ENCODE results near the gene CTIF.

The CTIF gene

DNA sequence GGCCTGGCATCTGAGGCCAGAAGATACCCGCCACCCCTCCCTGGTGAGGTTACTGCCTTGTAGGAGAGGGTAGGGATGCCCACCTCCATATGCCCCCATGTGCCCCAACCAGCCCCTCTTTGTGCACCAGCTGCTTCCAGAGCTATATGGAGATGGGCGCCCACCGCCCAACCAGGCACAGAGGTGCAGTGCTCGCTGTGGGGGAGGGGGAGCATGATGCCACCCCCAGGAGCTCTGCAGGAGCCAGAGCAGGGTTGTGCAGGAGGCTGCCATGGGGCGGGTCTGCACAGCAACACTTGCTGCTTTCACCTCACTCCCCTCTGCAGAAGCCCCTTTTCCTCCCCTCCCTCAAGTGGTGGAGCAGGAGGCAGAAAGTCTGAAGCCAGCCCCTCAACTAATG, 237.3 kb downstream of the CTIF start:
- DNase-seq (no peak), ATAC-seq (no peak)

DNA sequence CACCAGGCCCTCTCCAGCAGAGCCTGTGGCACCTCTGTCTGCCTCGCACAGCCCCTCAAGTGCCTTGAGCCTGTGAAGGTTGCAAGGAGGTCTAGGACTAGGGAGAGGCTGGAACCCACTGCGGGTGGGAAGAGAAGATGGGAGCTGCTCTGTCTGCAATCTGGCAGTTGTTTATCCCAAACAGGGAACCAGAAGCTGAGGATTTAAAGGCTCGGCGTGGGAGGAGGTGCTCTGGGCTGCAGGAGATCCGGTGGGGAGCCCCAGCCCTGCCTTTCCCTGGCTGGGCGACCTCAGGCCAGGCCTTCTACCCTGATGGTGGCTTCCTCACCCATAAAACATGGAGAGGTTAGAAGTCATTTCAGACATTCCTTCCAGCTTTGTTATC, 237.8 kb downstream of the CTIF start:
- ATAC-seq (no peak), DNase-seq (no peak)

DNA sequence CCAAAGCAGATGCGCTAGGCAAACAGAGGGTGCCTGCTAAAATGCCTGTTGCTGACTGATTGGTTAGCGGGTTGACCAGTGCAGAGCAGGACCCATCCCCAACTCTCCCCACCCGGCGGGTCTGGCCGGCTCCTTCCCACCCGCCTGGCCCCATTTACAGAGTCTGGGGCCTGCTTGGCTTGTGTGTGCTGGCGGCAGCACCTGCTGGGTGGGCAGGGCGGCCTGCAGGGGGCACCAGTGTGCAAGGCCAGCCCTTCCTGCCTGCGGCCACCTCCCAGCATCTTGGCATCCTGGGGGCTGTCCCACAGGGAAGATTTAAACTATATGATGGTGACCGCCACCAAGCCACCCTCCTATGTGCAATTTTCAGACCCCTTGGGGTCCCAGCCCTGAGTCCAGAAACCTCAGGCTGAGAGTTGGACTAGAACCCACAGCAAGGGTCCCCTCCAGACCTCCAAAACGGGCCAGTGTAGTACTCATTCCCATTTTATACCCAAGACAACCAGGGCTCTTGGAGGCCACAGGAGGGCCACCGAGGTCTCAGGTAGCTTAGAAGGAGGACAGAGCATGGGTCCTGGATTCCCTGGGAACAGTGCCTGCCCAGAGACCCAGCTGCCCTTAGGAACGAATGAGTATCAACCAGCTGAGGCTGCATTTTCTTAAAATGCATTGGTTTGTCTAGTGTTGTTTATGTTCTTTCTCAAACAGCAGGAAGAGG, 238.4 kb downstream of the CTIF start:
- ATAC-seq (peak; percentile 83), DNase-seq (peak; percentile 84)

DNA sequence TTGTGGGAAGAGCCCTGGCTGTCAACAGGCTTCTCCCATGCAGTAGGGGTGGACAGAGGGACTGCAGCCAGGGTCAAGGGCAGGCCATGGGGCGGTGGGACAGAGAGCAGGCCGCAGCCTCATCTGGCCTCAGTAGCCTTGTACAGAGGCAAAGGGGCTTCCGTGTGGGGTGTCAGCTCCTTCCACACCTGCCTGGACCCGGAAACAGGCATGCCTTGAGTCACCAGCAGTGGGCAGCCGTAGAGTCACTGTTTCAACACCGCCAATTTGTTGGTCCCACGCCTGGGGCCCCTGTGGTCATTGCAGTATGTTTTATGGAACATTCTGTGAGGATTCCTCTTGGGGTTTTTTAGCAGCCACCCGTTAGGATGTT, 238.9 kb downstream of the CTIF start:
- DNase-seq (no peak), ATAC-seq (no peak)

DNA sequence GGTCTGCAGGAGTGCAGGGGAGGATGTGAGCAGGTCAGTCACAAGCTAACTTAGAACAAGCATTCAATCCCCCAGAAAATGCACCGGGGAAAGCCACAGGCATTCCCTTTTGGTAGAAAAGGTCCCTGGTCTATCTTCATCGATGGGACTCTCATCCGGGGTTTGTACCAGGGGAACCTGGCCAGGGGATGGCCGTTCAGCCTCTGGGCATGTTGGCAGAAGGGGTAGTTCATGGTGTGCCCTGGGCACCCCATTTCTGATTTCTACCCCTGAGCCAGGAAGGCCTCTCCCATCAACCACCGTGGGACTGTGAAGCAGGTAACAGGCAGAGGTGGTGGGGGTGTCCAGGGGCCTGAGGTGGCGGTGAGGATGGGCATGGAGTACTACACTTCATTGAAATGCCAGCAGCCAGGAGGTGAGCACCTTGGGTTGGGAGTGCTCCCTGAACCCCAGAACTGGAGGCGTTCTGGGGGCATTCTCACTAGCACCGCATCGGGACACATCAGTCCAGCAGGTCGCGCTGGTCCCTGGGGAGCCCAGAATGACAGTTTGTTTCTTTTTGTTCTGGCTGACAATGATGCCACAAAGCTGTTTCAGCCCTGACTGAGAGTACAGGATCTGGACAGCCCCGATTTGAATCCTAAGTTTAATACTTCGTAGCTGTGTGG, 239.6 kb downstream of the CTIF start:
- ATAC-seq, result no peak
- no peak for DNase-seq

DNA sequence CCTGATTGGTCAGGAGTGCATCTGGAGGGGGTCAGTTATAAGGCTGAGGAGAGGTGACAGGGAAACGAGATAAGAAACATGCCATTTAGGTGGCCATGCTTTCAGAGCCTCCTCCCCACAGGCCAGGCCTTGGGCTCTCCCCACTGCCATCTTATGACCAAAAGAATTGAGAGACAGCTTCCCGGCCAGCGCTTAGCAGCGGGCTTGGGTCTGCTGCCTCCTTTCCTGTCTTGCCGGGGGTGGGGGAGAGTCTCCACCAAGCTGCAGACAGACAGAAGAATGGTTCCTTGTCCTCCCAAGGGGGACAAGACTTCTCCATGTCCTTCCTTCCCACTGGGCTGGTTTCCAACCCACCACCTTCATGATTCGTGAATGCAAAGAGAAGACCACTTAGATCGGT, 240.6 kb downstream of the CTIF start:
- ATAC-seq, result no peak
- DNase-seq, result no peak

DNA sequence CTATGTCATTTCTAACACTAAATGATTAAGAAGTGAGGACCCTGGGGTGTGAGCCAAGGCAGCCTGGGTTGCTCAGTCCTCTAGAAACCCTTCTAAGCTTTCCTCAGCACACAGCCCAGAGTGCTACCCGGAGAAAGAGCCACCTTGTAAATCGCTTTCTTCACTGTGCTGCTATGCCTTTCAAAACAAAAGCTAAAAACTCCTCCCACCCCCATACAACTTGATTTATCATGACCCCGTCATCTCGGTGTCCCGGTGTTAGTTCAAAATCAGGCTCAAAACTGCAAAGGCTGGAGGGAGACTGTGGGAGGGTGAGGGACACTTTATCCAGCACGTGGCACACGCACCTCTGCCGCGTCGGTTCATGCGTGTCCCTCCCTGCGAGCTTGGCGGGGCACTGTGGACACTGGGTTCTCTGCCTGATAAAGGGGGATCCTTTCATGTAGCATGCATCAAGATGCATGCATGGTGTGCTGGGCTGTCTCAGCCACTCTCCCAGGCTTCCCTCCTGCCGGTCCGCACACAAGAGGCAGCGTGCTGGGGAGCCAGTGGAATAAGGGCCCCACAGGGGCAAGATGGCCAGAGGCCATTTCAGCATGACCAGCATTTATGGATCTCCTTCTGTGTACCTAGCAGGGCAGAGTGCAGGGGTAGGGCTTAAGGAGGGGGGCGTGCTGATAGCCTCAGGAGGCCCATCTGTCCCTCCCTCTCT, 241.5 kb downstream of the CTIF start:
- DNase-seq, result no peak

DNA sequence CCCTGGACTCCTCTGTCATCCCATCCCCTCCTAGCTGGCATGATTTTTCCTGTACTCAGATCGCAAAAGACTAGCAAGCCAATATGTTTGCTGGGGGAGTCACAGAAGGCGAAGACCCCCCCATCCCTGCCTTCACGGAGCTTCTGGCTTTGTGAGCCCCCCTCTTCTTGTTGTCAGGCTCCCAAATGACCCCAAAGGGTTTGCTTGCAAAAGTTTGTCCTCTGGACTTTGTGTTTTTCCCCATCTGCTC, 242.0 kb downstream of the CTIF start:
- no peak for DNase-seq
- ATAC-seq, result no peak

More for the DNA sequence above, 241.5 kb downstream of the CTIF start:
- no peak for ATAC-seq

DNA sequence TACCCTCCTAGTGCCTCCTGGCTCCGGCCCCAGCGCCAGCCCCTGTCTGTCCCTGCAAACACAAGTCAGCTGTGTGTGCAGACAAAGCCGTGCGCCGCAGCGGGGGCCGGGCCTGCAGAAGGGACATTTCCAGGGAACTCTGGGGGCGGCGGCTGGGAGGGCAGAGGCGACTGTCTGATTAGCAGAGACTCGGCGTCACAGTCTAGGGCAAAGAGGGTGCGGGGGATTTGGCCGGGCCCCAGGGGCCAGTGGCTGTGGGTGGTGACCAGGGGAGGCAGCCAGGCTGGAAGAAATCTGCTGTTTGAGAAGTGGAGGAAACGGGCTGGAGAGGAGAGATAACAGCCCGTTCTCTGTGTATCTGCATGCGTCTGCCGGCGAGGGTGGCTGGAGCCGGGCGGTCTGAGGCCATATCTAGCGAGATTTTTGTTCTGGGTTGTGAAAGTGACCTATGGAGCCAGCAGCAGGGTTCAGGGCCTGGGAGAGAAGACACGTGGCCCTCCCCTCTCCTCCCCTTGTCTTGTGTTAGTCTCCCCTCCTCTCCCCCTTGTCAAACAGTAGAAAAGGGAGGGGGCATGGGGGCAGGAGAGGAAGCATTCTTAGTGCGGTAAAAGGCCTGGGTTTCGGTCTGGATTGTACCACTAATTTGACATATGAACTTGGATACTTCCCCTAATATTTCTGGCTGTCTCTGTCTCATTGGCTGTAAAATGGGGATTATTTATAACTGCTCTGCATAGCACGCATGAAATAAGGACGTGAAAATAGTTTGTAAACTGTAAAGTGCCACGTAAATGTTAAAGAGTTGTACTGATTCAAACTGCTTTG, 242.5 kb downstream of the CTIF start:
- DNase-seq (no peak), ATAC-seq (no peak)

DNA sequence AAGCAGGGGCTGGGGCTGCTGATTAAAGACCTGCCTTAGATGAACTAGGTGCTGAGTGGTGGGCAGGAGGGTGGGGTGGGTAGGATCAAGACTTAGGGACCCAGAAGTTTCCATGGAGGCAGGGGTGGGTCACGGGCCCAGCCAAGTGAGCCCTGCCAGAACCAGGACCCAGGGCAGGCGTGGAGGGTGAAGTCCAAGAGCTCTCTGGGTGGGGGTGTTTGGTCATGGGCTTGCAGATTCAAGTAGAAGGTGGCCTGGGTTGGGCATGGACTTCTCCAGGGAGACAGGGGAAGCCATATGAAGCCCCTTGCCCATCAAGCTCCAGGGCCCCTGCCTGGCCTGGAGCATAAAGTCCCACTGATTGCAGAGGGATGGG, 243.1 kb downstream of the CTIF start:
- DNase-seq (no peak), ATAC-seq (no peak)

DNA sequence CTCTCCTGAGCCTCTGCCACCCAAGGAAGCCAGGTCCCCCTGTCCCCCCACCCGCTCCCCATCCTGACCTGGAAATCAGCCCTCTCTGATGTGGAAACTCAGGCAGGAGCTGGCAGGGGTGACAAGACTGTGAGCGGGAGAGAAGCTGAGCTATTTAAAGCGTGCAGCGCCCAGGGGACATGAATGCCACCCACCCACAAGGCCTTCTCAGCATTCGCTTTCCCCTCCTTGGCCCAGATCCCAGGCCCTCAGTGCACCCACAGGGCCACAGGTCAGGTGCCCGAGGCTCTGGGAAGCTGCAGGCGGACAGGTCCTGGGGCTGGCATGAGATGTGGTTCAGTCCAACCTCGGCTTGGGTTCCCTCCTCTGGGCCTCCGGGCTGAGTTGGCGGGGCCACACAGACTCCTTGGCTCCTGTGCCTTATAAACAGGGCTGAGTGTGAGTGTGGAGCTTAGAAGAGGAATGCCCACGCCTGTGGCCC, 243.6 kb downstream of the CTIF start:
- ATAC-seq (no peak), DNase-seq (no peak)

DNA sequence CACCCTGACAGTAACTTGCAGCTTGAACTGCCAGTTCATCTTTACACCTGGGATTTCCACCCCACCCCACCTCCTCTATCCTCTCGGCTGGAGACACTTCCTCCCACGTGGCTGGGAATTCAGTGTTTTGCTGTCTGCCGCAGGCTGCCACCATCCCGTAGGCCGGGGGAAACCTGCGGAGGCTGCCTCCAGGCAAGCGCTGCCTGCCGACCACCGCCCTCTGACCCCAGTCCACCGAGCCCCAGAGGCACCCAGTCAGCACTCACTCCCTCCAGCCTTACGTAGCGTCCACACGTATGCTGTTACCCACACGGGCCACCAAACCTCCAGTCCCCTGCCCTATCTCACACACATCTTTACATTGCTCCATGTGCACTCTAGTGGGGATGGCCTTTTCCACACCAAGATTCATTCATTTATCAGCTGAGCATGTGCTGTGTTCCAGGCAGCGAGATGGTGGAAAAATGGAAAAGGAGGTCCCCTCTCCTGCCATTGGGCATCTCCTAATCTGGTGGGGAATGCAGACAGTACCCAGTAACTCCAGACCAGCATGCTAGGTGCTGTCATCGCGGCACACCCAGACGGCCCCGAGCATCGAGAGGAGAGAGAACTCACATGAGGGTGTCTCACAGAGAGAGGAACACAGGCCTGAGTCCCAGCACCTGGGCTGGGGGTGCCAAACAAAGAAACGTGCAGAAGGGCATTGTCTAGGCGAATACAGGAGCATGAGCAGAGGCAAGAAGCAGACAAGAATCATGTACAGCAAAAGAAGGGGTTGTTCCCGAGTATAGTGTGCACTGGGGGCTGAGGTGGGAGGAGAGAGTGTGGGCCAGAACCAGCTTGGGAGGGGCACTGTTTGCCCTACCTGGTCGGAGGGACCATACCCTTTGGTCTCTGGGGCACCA, 245.0 kb downstream of the CTIF start:
- DNase-seq, result no peak
- ATAC-seq, result no peak

DNA sequence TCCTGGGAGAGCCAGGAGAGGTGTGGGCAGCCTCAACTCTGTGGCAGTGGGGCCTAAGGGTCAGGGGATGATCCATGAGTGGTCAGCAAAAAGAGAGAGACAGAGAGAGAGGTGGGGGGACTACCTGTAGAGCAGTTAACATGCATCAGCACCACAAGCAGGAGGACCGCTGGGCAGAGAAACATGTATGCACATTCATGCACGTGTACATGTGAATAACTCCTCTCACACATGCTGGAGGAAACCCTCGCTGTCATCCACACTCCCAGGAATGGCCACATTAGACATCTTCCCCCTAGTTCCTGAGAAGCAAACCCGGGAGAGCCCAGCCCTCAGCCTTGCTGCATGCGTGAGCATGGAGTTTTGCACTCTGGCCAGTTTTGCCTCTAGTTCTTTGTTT, 245.8 kb downstream of the CTIF start:
- DNase-seq, result no peak
- no peak for ATAC-seq

DNA sequence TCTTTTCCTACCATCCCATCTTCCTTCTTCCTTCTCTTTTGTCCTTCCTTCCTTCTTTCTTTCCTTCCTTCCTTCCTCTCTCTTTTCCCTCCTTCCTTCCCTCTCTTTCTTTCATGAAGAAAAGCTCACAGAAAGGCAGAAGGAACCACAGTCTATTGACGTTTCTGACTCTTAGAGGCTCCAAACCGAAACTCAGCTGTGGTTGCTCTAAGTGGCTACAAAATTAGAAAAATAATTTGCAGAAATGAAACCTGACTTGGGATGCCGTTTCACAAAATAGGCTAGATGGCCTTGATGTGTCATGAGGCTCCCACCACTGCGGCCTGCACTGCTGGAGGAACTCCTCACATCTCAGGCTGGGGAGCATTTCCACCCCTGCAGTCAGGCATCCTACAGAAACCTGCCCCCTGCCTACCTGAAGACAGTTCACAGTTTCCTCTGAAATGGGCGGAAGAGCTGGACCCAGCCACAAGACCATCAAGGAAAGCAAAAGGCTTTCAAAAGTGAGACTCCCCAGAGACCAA, 246.3 kb downstream of the CTIF start:
- peak; percentile 65 for ATAC-seq

DNA sequence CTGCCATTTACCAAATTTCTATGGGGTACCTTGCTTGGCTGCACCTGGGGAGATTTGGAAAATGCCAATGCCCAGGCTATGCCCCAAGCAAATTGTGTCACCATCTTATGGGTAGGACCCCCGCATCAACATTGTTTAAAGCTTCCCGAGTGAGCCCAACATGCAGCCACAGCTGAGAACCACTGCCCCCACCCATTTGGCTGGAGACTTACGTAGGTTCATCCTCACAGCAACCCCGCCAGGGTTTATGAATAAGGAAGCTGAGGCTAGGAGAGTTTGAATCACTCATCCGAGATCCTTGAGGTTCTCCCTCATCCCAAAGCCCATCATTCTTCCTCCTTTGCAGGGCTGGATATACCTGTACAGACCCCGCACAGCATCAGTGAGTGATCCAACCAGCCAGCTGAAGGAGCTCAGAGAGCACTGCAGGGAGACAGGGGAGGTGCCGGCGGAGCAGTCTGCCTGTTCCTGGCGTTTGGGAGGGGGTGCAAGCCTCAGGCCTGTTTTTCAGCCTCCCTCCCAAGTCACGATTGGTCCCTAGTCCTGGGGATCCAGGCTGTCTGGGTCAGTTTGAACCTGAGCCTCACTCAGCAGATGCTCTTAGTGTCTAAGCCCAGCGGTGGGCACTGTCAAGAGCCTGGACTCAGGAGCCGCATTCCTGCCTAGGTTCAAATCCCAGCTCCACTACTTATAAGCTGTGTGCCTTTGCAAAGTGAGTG, 247.1 kb downstream of the CTIF start:
- no peak for ATAC-seq
- DNase-seq, result no peak

More for the DNA sequence above, 246.3 kb downstream of the CTIF start:
- no peak for DNase-seq

DNA sequence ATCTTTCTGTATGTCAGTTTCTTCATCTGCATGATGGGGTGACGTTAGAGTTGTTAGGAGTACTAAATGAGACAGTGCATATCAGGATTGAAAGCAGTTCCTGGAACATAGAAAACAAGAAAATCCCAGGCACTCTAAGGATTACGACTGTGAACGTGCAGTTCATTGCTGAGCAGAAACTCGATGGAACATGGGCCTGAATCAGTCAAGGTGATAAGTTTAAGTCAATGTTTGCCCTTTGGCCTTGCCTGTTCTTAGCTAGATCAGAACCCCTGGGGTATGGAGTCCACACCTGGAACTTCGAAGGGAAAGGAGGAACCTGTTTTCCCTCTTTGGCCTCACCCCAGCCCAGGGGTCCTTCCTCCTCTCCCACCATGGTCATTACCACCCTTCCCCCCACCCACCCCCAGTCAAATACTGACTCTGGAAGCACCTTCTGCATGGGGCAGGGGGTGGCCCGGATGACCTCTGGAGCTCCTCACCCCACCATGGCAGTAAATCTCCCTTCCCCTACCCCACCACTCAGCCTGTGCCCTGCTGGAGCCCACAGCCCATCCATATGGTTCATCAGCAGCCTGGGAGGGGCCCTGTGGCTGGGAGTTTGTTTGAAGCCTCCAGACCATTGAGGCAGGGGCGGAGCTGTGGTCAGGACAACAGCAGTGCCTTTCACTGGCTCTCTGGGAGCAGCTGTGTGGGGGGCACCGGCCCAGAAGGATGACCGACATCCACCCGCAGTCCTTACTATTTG, 247.8 kb downstream of the CTIF start:
- ATAC-seq (no peak), DNase-seq (no peak)

DNA sequence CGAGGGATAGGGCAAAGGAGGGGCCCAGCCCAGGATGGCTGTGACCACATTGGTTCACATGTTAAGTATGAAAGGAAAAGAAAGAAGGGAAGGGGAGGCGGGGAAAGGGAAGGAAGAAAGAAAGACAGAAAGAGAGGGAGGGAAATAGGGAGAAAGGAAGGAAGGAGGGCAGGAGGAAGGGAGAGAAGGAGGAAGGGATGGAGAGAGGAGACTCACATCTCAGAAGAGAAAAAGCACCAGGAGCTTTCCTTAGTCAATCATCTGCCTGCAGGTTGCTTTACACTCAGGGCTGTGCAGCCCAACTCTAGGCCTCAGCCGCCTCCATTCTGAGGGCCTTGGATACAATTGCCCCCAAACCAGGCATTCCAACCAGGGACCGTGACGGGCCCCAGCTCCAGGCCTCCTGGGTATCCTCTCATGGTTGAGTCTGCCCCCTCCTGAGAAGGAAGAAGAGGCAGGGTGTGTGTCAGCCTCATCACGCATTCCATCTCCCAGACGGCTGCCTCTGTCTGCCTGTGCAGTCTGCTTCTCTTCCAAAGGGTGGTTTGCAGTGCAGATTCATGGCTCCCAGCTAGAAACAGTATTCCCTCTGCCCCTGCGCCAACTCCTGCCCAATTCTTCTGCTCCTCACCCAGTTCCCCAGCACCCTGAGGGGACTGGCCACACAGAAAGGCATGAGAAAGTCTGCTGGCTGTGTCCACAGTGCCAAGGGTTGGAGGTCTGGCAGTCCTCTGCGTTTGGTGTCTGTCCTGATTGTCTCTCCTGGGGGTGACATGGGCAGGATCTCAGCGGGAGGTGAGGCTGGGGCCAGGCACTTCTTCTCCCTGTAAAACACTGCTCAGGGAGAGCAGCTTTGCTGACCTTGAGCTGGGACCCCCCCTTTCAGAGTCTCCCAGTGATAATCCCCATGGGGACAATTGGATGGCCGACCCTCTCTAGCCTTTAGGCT, 248.6 kb downstream of the CTIF start:
- ATAC-seq (no peak), DNase-seq (no peak)

DNA sequence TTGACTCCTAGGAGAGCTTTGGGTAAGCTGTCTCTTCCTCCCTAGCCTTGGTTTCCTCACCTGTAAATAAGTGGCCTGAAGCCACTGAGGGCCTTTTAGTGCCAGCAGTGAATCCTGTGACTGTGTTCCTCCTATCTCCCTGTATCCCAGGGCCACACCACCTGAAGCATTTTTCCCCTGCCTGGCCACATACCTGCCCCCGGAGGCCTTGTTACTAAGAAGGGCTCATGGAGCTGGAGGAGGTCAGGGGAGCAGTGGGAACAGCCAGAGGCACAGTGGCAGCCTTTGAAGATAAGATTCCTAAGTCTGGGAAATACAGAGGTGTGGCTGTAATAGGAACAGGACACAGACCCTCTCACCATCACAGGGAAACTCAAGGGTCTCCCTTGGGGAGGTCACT, 249.5 kb downstream of the CTIF start:
- DNase-seq (no peak), ATAC-seq (no peak)

DNA sequence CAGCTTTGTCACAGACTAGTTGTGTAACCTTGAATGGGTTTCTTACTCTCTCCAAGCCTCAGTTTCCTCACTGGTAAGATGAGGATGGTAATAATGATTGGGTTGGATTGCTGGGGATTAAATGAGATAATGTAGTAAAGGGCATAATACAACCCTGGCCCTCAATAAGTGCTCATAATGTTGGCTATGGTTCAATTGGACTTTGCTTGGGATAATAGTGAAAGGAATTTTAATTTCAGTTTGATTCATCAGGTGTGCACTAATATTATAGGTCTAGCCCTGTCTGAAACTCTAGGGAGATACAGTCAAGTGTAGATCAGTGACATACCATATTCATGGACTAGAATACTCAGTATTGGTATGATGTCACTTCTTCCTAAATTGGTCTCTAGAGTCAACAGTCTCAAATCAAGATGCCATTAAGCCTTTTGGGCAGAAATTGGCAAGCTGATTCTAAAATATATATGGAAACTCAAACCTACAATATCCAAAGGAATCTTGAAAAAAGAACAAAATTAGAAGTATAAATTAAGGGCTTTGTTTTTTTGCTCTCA, 250.5 kb downstream of the CTIF start:
- no peak for ATAC-seq
- DNase-seq, result no peak

Measured in stimulated activated naive CD8-positive, alpha-beta T cell treated with anti-CD3 and anti-CD28 coated beads, Interleukin-15, Interleukin-2, amounts not matched to agents 100 U/mL and 50 U/mL, for 24 hours (primary cell).